ENCODE results near the gene ARHGAP27.

The ARHGAP27 gene

DNA sequence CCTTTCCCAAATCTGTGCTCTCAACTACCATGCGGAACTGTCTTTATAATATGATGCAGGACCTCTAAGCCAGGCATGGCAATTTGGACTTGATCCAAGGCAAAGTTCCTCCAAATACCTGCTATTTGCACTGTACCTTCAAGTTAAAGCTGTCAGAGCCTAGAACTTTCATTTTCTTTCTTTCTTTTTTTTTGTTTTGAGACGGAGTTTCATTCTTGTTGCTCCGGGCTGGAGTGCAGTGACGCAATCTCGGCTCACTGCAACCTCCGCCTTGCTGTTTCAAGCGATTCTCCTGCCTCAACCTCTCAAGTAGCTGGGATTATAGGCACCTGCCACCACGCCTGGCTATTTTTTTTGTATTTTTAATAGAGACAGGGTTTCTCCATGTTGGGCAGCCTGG, 51.7 kb downstream of the ARHGAP27 start:
- Mint-ChIP-seq H3K4me3 (no peak overlapping the region), H3K4me1 (peaks cover 9% of the 10 kb centered on the region), H3K27ac (no peak overlapping the region), H3K36me3 (ENCODE audit: low read depth) (no peaks in the 10 kb centered on the region), H3K27me3 (ENCODE audit: low read depth, poor library complexity) (peaks cover 31% of the 10 kb centered on the region), H3K9me3 (no peaks in the 10 kb centered on the region)
- TF ChIP-seq, protein P1, sequence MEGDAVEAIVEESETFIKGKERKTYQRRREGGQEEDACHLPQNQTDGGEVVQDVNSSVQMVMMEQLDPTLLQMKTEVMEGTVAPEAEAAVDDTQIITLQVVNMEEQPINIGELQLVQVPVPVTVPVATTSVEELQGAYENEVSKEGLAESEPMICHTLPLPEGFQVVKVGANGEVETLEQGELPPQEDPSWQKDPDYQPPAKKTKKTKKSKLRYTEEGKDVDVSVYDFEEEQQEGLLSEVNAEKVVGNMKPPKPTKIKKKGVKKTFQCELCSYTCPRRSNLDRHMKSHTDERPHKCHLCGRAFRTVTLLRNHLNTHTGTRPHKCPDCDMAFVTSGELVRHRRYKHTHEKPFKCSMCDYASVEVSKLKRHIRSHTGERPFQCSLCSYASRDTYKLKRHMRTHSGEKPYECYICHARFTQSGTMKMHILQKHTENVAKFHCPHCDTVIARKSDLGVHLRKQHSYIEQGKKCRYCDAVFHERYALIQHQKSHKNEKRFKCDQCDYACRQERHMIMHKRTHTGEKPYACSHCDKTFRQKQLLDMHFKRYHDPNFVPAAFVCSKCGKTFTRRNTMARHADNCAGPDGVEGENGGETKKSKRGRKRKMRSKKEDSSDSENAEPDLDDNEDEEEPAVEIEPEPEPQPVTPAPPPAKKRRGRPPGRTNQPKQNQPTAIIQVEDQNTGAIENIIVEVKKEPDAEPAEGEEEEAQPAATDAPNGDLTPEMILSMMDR (IDR thresholded peaks at IDR 0.05) = no peak
- no peak for DNase-seq

GRCh38 chr17:45380046-45380765, 52.5 kb downstream of the ARHGAP27 start:
- Mint-ChIP-seq H3K27me3 (ENCODE audit: low read depth, poor library complexity) (peaks cover 28% of the 10 kb centered on the region), H3K36me3 (ENCODE audit: low read depth) (no peaks in the 10 kb centered on the region), H3K27ac (no peak overlapping the region), H3K4me1 (peaks cover 15% of the 10 kb centered on the region), H3K4me3 (no peak overlapping the region), H3K9me3 (no peaks in the 10 kb centered on the region)
- no peak for DNase-seq
- TF ChIP-seq, protein P1 (IDR thresholded peaks at IDR 0.05) = no peak

DNA sequence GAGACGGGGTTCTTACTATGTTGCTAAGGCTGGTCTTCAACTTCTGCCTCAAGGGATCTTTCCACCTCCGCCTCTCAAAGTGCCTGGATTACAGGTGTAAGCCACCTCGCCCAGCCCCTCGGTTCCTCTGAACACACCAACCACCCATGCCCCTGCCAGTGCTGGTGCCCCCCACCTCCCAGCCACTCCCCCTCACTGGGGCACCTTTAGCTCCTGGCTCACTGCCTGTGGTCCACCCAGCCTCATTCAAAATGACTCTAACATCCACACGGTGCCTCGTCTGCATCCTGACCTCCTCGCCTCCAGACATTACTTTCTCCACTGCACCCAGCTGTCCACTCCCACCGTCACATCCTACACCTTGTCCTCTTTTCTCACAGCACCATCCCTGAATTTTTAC, 55.3 kb downstream of the ARHGAP27 start:
- no peak overlapping the region for H3K4me3 Mint-ChIP-seq
- no peak for DNase-seq
- peaks cover 19% of the 10 kb centered on the region for H3K27me3 Mint-ChIP-seq (ENCODE audit: low read depth, poor library complexity)
- TF ChIP-seq, protein P1 (IDR thresholded peaks at IDR 0.05) = no peak
- no peaks in the 10 kb centered on the region for H3K9me3 Mint-ChIP-seq
- H3K4me1 Mint-ChIP-seq = peaks cover 26% of the 10 kb centered on the region
- H3K27ac Mint-ChIP-seq = no peak overlapping the region
- H3K36me3 Mint-ChIP-seq (ENCODE audit: low read depth) = no peaks in the 10 kb centered on the region

- no peak for DNase-seq
- Mint-ChIP-seq H3K27me3 (ENCODE audit: low read depth, poor library complexity) (peaks cover 16% of the 10 kb centered on the region), H3K4me3 (no peak overlapping the region), H3K36me3 (ENCODE audit: low read depth) (no peaks in the 10 kb centered on the region), H3K27ac (no peak overlapping the region), H3K9me3 (no peaks in the 10 kb centered on the region), H3K4me1 (peaks cover 35% of the 10 kb centered on the region)
- TF ChIP-seq, protein P1 (IDR thresholded peaks at IDR 0.05) = no peak
Observed at GRCh38 chr17:45376171-45377005, 56.3 kb downstream of the ARHGAP27 start.

DNA sequence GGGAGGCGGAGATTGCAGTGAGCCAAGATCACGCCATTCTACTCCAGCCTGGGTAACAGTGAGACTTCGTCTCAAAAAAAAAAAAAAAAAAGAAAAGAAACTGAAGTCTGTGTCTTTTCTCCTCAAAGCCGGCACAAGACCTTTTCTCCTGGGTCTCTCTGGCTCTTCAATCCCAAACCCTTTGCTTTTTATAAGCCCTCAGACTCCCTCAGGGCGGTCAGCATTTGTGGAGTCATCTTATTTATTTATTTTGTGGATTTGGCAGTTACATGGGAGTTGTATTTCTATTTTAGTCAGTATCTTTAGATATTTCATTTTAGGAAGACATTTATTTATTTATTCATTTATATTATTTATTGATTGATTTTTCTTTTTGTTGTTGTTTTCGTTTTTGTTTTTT, 58.2 kb downstream of the ARHGAP27 start:
- Mint-ChIP-seq H3K4me3 (no peak overlapping the region), H3K27me3 (ENCODE audit: low read depth, poor library complexity) (peaks cover 25% of the 10 kb centered on the region), H3K27ac (no peak overlapping the region), H3K36me3 (ENCODE audit: low read depth) (no peaks in the 10 kb centered on the region), H3K4me1 (peaks cover 43% of the 10 kb centered on the region), H3K9me3 (no peaks in the 10 kb centered on the region)
- DNase-seq = no peak
- TF ChIP-seq, protein P1 (IDR thresholded peaks at IDR 0.05) = no peak
